COR-L47 (cell line): ENCODE data around the gene STPG4.
"Not testable (repeated sequence)": the region's sequence is repeated elsewhere in the genome, so short reads cannot be mapped to it uniquely, and the experiment has no call there.

Source experiments
- DNase-seq: peaks from one replicate; lab custom pipeline; 2025; lab: John Stamatoyannopoulos, UW

Gene STPG4

DNA sequence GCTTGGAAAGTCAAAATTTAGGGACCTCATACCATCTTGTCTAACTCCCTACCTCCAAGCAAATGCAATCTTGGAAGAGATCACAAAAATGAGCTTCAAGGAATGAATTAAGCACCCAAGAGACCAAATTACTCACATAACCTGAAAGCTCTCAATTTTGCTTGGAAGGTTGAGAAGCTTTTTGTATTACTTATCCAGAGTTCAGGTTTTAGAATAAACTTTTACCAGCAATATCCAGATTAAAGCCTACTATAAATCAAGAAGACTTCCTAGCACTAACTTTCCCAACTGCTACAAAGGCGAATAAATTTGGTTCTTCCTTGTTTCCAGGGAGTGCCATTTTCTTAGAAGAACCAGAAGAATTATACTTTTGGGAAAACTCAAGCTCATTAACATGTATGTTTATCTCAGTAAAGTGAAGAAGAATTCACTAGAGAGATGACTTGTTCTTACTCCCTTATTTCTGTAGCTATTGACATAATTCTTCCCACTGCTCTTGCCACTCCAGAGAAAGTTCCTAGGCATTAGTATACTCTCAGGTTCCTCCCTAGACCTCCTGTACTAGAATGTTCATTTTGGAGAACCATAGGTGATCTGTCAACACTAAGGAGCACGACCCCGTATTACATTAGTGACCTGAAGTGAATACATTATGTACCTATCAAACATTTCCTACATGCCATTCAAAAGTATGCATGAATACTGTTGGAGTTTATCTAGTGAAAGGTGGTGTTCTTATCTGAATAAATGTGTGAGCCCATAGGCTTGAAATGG, 18.0 kb upstream of the STPG4 start:
- no peak for DNase-seq

DNA sequence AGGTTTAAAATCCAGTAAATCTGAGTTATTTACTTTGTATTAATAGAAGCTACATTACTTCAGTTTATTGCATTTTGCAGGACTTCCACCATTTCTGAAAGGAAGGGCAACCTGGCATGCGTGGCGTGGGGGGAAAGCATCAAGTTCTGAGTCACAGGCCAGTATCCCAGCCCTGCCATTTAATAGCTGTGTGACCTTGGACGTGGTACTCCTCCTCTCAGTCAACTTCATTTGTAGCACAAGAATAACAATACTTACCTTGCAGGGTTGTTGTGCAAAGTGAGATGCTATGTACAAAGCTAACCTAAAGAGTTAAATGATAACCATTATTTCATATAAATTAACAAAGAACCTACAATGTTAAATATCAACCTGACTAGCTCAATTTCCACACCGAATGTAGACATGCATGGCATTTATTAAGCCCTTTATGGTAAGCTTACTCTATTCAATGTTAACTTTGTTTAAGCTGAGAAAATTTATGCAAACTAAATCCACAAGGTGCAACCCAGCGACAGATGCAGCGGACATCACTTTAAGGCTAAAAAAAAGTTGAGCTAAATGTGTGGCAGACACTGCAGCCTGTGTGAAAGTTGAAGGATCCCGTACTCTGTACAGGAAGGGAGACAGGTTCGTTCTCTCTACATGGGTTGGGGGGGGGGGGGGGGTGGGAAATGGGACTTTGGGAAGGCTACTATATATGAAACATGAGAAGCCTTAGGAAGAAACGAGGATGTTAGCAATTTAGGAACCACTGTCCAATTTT, 17.2 kb upstream of the STPG4 start:
- no peak for DNase-seq

DNA sequence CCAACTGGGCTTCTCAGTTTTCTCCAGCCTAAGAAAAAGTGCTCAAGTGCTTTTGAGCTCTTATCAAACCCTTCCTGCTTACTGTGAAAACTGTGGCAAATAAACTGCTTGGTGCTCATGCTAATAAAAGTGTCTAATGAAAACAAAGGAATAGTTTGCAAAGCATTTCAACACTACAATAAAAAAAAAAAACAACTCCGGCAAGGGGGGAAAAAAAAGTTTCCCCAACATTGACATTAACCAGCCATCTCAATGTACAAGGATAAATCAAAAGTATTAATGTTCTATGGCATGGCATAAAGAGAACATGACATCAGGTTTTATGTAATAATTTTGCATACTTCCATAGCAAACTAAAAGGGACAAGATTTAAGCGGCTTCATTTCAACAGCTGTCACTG, 14.7 kb upstream of the STPG4 start:
- no peak for DNase-seq

- not testable (repeated sequence) for DNase-seq
These were observed 13.8 kb upstream of the STPG4 start for GRCh38 chr2:47168895-47169294.

- no peak for DNase-seq
These were observed 12.0 kb upstream of the STPG4 start for GRCh38 chr2:47167149-47167548.

DNA sequence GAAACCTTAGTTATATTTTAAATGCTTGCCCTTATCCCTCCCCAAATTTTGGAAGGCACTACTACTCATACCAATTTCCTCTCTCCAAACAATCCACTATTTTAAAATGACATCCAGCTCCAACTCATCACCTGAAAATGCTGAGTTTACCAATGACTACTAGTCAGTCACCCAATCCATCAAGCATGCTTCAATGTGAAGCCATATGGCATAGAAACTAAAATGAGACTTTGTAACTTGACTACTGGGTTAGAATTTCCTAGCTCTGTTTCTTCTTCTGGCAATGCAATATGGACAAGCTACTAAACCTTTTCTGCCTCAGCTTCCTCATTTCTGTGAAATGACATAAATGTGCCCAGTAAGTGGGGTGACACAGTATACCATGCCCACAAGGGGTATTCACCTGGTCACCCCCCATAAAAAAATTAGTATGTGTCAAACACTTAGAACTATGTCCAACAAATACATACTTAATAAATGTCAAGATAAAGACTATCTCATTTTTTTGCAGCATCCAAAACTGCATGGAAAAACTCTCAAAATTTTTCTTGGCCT, 10.0 kb upstream of the STPG4 start:
- no peak for DNase-seq

- no peak for DNase-seq
These were observed 7.7 kb upstream of the STPG4 start for GRCh38 chr2:47162780-47163179.

DNA sequence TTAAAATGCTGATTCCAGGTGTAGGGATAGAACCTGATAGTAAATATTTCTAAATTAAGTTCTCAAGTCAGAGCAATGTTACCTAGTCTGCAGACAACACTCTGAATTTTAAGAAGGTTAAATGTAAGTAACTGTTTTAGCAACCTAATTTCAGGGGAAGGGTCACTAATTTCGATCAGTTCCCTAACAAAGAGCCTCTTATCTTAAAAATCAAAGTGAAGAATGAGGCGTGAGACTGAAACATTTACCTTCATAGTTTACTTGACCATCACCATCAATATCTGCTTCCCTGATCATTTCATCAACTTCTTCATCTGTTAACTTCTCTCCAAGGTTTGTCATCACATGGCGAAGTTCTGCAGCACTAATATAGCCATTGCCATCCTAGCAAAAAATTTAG, 6.4 kb upstream of the STPG4 start:
- DNase-seq, result no peak

DNA sequence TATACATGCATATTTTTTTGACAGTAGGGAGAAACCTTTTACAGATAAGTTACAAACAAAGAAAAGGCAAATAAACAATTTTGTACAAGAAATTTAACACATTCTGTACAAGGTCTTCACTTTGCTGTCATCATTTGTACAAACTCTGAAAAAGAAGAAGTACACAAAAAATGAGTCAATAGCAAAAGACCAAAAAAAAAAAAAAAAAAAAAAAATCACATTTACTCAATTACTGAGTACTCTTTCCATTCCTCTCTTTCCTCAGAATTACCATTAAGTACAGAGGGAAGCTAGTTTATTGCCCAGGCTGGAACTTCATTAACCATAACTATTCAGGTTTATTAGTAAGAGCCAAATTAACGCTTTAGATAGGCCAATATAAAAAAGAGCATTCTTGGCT, 5.6 kb upstream of the STPG4 start:
- no peak for DNase-seq

DNA sequence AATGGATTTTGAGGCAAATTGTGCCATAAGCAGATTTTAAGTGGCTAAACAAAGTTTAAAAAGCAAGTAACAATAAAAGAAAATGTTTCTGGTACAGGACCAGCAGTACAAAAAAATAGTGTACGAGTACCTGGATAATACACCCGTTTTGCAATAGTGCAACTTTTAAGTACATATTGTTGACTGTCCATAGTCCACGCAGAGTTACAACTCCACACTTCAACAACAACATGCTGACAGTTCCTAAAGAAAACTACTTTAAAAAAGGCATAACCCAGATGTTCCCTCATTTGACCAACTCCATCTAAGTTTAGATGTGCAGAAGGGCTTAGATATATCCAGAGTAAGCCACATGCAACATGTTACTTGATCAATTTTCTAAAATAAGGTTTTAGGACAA, 5.1 kb upstream of the STPG4 start:
- no peak for DNase-seq

- DNase-seq, result no peak
These were observed 4.5 kb upstream of the STPG4 start for GRCh38 chr2:47159627-47160026.

GRCh38 chr2:47158576-47158975, 3.5 kb upstream of the STPG4 start:
- no peak for DNase-seq

GRCh38 chr2:47152803-47153202, 2.3 kb downstream of the STPG4 start:
- DNase-seq, result no peak

- DNase-seq, result no peak
These were observed 4.9 kb downstream of the STPG4 start for GRCh38 chr2:47150175-47150574.

DNA sequence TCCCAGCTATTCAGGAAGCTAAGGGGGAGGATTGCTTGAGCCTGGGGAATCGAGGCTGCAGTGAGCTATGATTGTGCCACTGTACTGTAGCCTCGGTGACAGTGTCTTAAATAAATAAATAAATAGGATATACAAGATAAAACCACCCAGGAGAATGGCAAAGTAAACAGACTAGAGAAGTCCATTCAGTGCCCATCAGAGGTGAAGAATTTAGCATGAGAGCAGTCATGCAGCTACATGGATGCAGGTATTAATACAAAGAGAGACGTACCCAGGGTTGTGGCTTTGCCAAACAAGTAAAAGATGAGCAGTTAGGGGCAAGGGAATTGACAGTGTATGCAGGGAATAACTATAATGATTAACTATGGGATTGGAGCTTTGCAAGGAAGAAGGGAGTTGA, 8.1 kb downstream of the STPG4 start:
- no peak for DNase-seq

DNA sequence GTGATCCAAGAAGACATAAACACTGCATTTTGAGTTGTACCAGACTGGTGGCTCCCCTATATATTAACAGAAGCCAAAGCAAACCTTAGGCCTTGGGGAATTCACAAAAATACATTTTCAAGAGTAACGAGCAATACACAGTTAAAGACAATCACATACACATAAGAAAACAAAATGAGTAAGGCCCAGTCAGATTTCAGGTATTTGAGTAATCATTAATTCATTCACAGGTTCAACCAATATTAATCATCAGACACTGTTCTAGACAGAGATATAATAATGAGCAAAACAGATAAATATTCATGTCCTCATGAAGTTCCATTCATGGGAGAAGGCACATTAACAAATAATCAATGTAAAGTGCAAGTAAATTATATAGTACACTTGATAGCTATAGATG, 9.6 kb downstream of the STPG4 start:
- no peak for DNase-seq

DNA sequence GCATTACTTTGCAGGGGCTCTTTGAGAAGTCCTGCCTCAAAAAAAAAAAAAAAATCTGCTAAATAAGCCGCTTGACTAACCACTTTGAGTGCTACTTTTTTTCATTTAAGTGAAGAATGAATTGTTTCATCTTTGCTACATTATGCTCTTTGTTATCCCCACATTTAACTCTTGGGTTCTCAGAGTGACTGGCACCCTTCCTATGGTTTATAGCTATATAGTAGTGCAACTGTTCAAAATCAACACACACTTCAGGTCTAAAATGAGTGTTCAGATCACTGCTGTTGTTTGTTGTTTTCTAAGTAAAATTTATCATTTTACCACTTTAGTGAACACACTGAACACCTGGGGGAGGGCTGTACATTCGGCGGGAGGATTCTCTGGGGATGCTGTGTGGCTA, 13.6 kb downstream of the STPG4 start:
- DNase-seq, result no peak

DNA sequence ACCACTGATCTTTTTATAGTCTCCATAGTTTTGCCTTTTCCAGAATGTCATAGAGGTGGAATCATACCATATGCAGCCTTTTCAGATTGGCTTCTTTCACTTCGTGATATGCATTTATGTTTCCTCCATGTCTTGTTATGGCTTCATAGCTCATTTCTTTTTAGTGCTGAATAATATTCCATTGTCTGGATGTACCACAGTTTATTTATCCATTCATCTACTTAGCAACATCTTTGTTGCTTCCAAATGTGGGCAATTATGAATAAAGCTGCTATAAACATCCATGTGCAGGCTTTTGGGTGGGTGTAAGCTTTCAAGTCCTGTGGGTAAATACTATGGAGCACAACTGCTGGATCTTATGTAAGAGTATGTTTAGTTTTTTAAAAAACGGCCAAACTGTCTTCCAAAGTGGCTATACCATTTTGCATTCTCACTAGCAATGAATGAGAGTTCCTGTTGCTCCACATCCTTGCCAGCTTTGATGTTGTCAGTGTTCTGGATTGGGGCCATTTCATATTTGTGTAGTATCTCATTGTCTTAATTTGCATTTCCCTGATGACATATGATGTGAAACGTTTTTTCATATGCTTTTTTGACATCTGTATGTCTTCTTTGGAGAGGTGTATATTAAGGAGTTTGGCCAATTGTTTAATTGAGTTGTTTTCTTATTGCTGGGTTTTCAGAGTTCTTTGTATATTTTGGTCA, 20.6 kb downstream of the STPG4 start:
- DNase-seq, result no peak

DNA sequence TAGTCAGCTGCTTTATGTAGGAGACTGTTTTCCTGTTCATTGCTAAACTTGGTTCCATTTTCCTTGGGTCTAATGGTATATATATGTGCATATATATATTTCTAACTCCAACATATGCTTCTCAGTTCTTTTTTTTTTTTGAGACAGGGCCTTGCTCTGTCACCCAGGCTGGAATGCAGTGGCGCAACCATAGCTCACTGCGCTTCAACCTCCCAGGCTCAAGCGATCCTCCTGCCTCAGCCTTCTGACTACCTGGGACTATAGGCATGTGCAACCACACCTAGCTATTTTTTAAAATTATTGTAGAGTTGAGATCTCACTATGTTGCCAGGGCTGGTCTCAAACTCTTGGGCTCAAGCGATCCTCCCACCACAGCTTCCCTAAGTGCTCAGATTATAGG, 22.1 kb downstream of the STPG4 start:
- no peak for DNase-seq

DNA sequence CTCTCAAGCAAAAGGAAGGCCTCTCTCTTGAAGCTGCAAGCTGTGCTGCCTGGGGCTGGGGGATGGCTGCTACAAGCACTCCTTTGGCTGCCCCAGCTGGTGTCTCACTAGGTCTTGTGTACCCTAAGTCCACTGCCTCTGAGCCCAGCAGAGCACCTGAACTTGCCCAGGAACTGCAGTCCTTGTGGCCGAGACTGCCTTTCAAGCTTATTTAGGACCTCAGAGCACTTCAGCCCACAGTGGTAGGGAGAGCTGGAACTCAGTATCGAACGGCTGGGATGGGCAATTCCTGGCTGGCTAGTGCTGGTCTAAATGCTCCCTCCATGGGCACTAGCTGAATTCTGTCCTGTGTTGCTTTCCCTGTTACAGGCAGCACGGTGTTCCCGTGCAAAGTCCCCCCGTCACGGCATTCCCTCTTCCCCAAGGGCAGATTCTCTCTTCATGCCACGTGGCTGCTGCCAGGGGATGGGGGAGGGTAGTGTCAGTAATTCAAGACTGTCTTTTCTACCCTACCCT, 25.9 kb downstream of the STPG4 start:
- no peak for DNase-seq

DNA sequence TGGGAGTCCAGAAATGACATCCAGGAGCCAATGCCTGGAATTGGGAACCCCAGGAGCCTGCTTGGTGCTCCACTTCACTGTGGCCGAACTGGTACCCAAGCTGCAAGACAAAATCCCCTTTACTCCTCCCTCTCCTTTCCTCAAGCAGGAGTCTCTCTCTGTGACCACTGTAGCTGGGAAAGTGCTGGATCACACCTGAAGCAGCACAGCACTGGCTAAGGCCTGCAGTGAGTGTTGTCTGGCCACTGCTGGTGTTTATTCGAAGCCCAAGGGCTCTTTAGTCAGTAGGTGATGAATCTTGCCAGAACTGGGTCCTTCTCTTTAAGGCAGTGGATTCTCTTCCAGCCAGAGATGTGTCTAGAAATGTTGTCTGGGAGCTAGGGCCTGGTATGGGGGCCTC, 26.4 kb downstream of the STPG4 start:
- no peak for DNase-seq

DNA sequence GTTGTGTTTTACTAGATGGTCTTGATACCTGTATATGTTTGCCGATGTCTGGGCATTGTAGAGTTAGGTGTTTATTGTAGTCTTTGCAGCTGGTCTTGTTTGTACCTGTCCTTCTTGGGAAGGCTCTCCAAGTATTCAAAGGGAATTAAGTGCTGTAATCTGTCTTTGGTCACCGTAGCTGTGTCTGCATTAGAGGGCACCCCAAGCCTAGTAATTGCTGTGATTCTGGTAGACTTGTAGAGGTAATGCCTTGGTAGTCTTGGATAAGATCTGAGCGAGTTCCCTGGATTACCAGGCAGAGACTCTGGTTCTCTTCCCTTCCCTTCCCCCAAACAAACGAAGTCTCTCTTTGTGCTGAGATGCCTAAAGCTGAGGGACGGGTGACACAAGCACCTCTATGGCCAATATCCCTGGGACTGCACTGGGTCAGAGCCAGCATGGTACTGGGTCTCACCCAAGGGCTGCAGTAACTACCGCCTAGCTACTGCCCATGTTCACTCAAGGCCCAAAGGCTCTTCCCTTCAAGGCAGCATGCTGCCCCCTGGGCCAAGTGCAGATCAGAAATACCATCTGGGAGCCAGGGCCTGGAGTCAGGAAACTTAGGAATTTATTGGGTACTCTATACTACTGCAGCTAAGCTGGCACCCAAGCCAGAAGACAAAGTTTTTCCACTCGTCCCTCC, 27.1 kb downstream of the STPG4 start:
- no peak for DNase-seq
